G401.6 (cell line): ENCODE data around the gene SSMEM1.
A peak's percentile ranks its signal among the peaks of the same experiment; 100 is the strongest.
"Not testable (repeated sequence)": the region's sequence is repeated elsewhere in the genome, so short reads cannot be mapped to it uniquely, and the experiment has no call there.

Experiments used
- FAIRE-seq: peaks from 2 replicates; lab custom pipeline; 2012; peaks lifted over from hg19 to GRCh38; lab: Jason Lieb, UNC

Gene SSMEM1

GRCh38 chr7:130207642-130208041 is at the start of gene SSMEM1:
TSS of gene SSMEM1 (plus strand) at chr7:130207860. CDS start at chr7:130207911, 51 bp downstream.
- FAIRE-seq = no peak

- no peak for FAIRE-seq
These were observed 47.6 kb upstream of the SSMEM1 start for GRCh38 chr7:130160023-130160422.

GRCh38 chr7:130160455-130160854 is 47.2 kb upstream of the SSMEM1 start:
- no peak for FAIRE-seq

- no peak for FAIRE-seq
These were observed 45.5 kb upstream of the SSMEM1 start for GRCh38 chr7:130162196-130162595.

GRCh38 chr7:130174237-130174959 is 33.3 kb upstream of the SSMEM1 start:
- FAIRE-seq = no peak

GRCh38 chr7:130178251-130178650 is 29.4 kb upstream of the SSMEM1 start:
- no peak for FAIRE-seq

- FAIRE-seq = no peak
These were observed 28.0 kb upstream of the SSMEM1 start for GRCh38 chr7:130179631-130180030.

GRCh38 chr7:130180571-130181262 is 26.9 kb upstream of the SSMEM1 start:
- FAIRE-seq = no peak

- no peak for FAIRE-seq
These were observed 26.4 kb upstream of the SSMEM1 start for GRCh38 chr7:130181263-130181605.

GRCh38 chr7:130182990-130183389 is 24.7 kb upstream of the SSMEM1 start:
- FAIRE-seq = no peak

GRCh38 chr7:130184349-130184748 is 23.3 kb upstream of the SSMEM1 start:
- FAIRE-seq = not testable (repeated sequence)

- no peak for FAIRE-seq
These were observed 20.3 kb upstream of the SSMEM1 start for GRCh38 chr7:130187360-130187759.

- no peak for FAIRE-seq
These were observed 18.3 kb upstream of the SSMEM1 start for GRCh38 chr7:130189343-130189742.

- FAIRE-seq = no peak
These were observed 15.9 kb upstream of the SSMEM1 start for GRCh38 chr7:130191791-130192190.

- peak; percentile 77 for FAIRE-seq
These were observed 12.3 kb upstream of the SSMEM1 start for GRCh38 chr7:130195396-130195795.

- no peak for FAIRE-seq
These were observed 11.2 kb upstream of the SSMEM1 start for GRCh38 chr7:130196476-130196875.

- FAIRE-seq = no peak
These were observed 10.6 kb upstream of the SSMEM1 start for GRCh38 chr7:130197094-130197493.

- FAIRE-seq = no peak
These were observed 5.9 kb upstream of the SSMEM1 start for GRCh38 chr7:130201796-130202195.

GRCh38 chr7:130205084-130205947 is 2.3 kb upstream of the SSMEM1 start, which contains the start of gene TMEM209:
TSS of gene TMEM209 (minus strand) at chr7:130205406. CDS start at chr7:130205375, 31 bp downstream.
- peak; percentile 91 for FAIRE-seq

- FAIRE-seq = no peak
These were observed 627 bp upstream of the SSMEM1 start for GRCh38 chr7:130207033-130207432.

GRCh38 chr7:130208516-130208915 is 856 bp downstream of the SSMEM1 start:
- no peak for FAIRE-seq

- FAIRE-seq = peak; percentile 94
These were observed 2.7 kb downstream of the SSMEM1 start for GRCh38 chr7:130210181-130210935.
